Measurements from ENCODE around the gene TTC28.

DNA sequence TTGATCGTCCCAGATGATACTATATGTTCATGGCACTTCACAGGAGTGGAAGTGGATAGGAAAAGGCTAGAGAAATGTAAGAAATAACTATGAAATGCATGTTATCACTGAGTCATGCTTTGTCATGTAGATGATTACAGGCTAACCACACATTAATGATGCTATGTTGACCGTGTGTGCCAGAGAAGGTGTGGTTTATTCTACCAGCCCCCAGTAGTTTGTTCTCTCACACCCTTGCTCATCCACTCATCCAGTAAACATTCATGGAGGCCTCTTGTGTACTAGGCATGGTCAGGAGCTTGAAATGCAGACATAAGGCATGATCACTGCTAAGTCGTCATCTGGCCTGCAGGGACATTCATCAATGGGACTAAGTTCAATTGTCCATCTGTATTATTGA, 607.6 kb downstream of the TTC28 start:
- TF ChIP-seq MAX (IDR thresholded peaks at IDR 0.05; ENCODE audit: insufficient read depth, insufficient read length) (no peak), EZH2 (IDR thresholded peaks at IDR 0.05; ENCODE audit: borderline replicate concordance, low read depth, low read length, severe bottlenecking) (no peak), MYC (IDR thresholded peaks at IDR 0.05; ENCODE audit: low read depth, low read length) (no peak), POLR2A (IDR thresholded peaks at IDR 0.05; ENCODE audit: low read depth, low read length) (no peak)
- TF ChIP-seq, protein P1, sequence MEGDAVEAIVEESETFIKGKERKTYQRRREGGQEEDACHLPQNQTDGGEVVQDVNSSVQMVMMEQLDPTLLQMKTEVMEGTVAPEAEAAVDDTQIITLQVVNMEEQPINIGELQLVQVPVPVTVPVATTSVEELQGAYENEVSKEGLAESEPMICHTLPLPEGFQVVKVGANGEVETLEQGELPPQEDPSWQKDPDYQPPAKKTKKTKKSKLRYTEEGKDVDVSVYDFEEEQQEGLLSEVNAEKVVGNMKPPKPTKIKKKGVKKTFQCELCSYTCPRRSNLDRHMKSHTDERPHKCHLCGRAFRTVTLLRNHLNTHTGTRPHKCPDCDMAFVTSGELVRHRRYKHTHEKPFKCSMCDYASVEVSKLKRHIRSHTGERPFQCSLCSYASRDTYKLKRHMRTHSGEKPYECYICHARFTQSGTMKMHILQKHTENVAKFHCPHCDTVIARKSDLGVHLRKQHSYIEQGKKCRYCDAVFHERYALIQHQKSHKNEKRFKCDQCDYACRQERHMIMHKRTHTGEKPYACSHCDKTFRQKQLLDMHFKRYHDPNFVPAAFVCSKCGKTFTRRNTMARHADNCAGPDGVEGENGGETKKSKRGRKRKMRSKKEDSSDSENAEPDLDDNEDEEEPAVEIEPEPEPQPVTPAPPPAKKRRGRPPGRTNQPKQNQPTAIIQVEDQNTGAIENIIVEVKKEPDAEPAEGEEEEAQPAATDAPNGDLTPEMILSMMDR (IDR thresholded peaks at IDR 0.05; ENCODE audit: extremely low read depth in 1 of 2, insufficient read depth in 1 of 2, low read depth in 1 of 2, low read length in 2 of 2), result no peak

Measured in endothelial cell of umbilical vein (primary cell).